C1 segment of cervical spinal cord (tissue), 14 donors: ENCODE data around the gene CCDC60.
"Not testable (repeated sequence)": the region's sequence is repeated elsewhere in the genome, so short reads cannot be mapped to it uniquely, and the experiment has no call there.

Experiments used
- DNase-seq, 14 donors: peaks; one replicate each; lab custom pipeline; 2025; lab: John Stamatoyannopoulos, UW

Gene CCDC60

GRCh38 chr12:119338593-119339363 is 4.2 kb downstream of the CCDC60 start:
- no peak for DNase-seq

DNA sequence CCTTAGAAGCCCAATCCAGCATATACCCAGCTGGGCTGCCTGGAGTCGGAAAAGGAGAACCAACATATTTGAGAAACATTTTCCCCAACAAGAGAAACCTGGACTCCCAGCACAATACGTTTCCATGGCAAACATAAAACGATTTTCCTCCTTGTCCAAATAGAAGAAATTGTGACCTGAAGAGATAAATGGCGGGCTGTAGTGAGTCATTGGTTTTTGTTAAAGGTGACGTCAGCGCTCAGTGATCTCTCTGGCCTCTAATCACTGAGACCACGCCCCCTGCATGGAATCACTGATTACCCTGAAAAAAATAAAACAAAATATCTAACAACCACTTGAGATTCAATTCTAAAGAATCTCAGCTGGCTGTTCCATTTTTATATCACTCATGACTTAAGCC is 6.0 kb downstream of the CCDC60 start:
- no peak for DNase-seq

GRCh38 chr12:119341020-119341419 is 6.5 kb downstream of the CCDC60 start:
- DNase-seq = no peak

GRCh38 chr12:119341988-119342387 is 7.5 kb downstream of the CCDC60 start:
- no peak for DNase-seq

- DNase-seq = no peak
Measured at GRCh38 chr12:119343130-119343529, 8.6 kb downstream of the CCDC60 start.

DNA sequence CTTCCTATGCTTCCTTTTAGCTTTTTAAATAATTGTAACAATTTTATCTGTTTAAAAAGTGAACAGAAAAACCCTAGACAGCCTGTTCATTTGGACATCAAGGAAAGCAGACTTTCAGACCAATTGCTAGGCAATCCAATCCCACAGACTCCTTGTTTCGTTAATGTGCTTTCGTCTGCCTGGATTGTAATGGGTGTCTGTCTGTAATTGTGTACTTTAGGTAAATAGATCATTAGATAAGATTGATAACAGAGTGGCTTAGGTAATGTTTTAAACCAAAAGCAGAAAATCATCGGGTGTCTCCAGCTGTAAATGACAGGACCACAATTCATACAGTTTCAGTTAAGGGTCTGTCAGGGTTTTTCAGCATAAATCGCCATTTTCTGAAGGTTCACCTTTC is 19.6 kb downstream of the CCDC60 start:
- DNase-seq = no peak

- not testable (repeated sequence) for DNase-seq
Measured at GRCh38 chr12:119360366-119360765, 25.8 kb downstream of the CCDC60 start.

GRCh38 chr12:119363037-119363436 is 28.5 kb downstream of the CCDC60 start:
- DNase-seq = no peak

DNA sequence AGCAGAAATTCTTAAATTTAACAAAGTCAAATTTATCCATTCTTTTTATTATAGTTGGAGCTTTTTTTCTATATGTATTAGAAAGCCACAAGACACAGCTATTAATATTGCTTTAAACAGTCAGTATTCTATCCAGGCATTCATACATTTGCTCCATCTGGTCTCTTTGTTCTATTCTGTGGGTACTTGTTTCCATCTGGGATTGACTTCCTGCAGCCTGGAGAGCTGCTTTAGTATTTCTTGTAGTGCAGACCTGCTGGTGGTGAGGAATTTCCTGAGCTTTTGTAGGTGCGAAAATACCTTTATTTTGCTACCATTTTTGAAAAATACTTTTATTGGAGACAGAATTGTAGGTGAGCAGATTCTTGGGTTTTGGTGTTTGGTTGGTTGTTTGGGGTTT is 29.0 kb downstream of the CCDC60 start:
- no peak for DNase-seq

GRCh38 chr12:119365451-119365850 is 30.9 kb downstream of the CCDC60 start:
- no peak for DNase-seq

DNA sequence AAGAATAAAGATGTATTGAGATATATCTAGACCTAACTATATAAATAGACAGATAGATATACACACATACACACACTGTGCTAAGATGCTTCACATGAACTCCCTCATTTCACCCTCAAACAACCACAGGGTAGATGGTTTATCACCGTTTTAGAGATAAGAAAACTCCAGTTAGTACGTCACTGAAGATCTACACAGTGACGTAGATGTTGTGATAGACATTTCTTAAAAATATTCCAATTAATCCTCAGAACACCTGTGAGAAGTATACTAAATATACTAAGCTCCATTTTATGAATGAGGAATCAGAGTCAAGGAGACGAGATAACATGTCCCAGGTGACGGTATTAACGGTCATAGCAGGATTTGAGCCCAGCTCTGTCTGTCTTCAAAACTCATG is 31.5 kb downstream of the CCDC60 start:
- DNase-seq = no peak

- DNase-seq = no peak
Measured at GRCh38 chr12:119369161-119369560, 34.6 kb downstream of the CCDC60 start.

DNA sequence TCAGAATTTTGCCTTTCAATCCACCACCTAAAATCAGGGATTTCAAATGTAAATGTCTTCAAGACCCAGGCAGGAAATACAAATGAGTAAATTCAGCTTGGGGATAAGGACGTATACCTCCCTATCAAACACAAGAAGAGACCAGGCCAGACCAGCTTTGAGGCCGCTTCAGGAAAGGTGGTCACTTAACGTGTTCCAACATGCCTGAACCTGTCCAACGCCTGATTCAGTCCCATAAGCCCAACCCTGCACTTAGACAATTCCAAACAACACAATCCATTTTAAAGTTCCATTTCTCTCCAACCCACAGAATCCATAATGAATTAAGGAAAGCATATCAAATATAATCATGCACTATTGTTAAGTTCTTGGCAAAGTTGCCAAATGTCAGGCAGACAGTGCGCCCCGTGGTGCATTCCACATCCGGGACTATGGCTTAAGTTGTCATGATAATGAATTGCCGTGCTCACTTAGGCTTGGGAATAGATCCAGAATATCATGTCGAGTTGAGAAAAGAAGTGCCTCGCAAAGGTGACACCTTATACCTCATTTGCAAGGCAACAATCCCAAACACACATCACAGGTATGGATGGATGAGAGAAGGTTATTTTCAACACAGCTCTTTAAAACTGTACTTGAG is 35.5 kb downstream of the CCDC60 start:
- DNase-seq = no peak

- DNase-seq = no peak
Measured at GRCh38 chr12:119372540-119372939, 38.0 kb downstream of the CCDC60 start.

GRCh38 chr12:119373001-119373400 is 38.5 kb downstream of the CCDC60 start:
- no peak for DNase-seq

DNA sequence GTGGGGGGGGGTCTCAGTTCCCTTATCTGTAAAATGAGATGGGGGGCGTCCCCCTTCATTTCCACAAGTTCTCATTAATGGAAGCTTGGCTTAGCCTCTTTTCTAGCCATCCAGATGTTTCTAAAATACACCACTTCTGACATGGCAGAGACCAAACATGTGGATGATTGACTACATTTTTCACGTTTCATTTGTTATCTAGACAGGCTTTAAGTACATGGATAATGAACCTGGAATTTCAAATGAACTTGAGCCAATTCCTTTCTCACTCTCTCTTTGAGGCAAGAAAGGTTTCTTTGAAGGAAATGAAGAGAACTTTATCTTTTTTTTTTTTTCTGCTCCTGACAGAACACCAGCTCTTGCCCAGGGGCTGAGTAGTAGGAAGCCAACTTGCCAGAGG is 39.1 kb downstream of the CCDC60 start:
- no peak for DNase-seq

GRCh38 chr12:119374635-119375034 is 40.1 kb downstream of the CCDC60 start:
- DNase-seq = no peak

DNA sequence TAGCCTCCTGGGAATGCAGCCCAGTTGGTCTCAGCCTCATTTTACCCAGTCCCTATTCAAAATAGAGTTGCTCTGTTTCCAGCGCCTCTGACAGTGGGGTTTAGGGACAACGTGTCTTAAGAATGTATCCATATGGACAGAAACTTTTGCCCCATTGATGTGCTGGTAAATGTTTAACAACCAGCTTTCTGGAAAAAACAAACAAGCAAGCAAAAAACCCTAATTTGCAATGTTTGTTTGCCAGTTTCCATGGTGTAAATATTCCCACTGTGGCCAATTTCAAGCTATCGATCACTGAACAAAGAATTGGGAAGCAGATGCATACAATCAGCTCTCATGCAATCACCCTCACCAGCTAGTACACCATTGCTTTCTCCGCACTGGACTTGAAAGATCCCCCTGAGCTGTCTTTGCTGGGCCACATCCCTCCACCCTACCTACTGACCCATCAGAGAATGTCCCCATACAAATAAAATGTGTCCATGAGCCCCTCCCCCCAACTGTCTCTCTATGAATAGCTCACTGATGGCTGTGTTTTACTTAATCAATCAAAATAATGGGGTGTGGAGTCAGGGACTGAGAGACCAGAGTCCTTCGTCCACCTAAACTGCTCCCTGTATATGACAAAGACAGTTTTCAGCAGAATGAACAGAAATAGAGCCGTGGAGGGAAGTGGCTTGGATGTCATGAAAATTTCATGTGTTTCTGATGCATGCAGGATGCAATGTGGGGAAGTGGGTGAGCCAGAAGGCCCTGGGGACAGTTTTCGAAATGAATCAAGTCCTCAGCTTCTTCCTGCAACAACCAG is 40.8 kb downstream of the CCDC60 start:
- peak in 9 of 14 donors; percentile 4 to 53 (median 12) for DNase-seq

DNA sequence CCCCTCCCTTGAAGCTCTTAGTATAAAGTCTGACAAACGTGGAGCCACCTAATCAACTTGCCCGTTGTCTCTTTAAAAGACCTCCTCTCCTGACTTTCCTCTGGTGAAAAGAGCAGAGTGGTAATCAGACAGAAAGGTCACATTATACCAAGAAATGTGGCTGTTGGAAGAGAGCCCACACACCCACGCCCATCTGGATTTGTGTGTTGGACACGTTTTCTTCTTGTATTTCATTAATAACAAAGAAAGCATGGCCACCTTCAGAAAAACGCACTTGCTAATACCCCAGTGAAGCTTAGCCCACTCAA is 41.3 kb downstream of the CCDC60 start:
- no peak for DNase-seq

GRCh38 chr12:119378903-119379302 is 44.4 kb downstream of the CCDC60 start:
- no peak for DNase-seq

- DNase-seq = no peak
Measured at GRCh38 chr12:119381471-119382235, 47.1 kb downstream of the CCDC60 start.

DNA sequence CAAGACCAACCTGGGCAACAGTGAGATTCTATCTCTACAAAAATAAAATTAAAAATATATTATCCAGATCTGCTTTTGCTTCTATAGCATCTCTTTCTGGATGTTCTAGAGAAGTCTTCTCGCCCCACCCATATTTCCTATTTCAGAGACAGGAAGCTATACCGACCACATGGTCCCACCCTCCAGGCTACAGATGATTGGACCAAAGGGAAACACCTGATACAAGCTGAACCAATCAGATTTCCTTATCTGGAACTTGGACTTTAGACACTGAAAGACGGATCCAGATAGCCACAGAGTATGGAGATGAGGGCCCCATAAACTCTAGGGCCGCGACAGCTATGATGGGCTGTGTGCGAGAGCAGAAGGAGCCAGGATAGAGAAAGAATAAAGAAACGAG is 48.7 kb downstream of the CCDC60 start:
- DNase-seq = no peak
